Mesodermal cell (in vitro differentiated cells): Measurements from ENCODE around the gene STRAP.
"Not testable (repeated sequence)": the region's sequence is repeated elsewhere in the genome, so short reads cannot be mapped to it uniquely, and the experiment has no call there.

Experiments
- H3K27ac ChIP-seq: 2 replicates; pipeline ENCODE4 v1.7.0; 2013; ENCODE audit warnings: mild to moderate bottlenecking, low read depth, low read length, moderate library complexity; ENCODE audit not compliant: severe bottlenecking
- H3K36me3 ChIP-seq: 2 replicates; pipeline ENCODE4 v1.7.1; 2013; ENCODE audit warnings: mild to moderate bottlenecking, low read length, moderate library complexity; ENCODE audit not compliant: control insufficient read depth, insufficient read depth
- H3K4me1 ChIP-seq: one replicate; pipeline ENCODE4 v1.7.1; 2013; ENCODE audit warnings: mild to moderate bottlenecking, low read length; ENCODE audit not compliant: insufficient read depth, control insufficient read depth, poor library complexity, severe bottlenecking
- H3K4me3 ChIP-seq: 2 replicates; pipeline ENCODE4 v1.7.0; 2013; ENCODE audit warnings: low read length, control low read depth, mild to moderate bottlenecking; ENCODE audit not compliant: insufficient read depth, poor library complexity, severe bottlenecking; ENCODE audit errors: extremely low read depth
- H3K9me3 ChIP-seq: 2 replicates; pipeline ENCODE4 v1.7.1; 2013; ENCODE audit warnings: mild to moderate bottlenecking, low read length, moderate library complexity; ENCODE audit not compliant: control insufficient read depth
- WGBS, 2 experiments: methylation state at CpG; one replicate each; pipeline ENCODE4 v1.1.5; 2013; ENCODE audit warnings: missing lambda C conversion rate in 2 of 2; ENCODE audit not compliant: insufficient coverage in 2 of 2; 5-methylcytosine and 5-hydroxymethylcytosine counted together

STRAP gene

DNA sequence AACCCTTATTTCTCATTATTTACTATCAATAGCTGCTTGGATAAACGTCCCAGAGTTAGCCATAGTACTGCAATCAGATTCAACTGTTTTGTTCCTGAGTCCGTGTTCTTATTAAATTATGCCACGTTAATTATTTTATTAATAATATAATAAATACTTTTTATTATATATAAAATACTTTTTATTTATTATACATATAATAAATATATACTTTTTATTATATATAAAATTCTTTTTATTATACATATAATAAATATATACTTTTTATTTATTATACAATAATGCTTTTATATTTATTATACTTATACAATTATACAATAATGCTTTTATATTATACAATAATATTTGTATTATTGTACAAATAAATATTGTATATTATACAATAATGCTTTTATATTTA, 11.1 kb downstream of the STRAP start:
- 86 to 100% methylated on average over 1 of the region's 3 CpGs for WGBS, 2 experiments
- Histone ChIP-seq H3K36me3 (peaks cover 64% of the 10 kb centered on the region), H3K4me3 (no peak overlapping the region), H3K4me1 (no peaks in the 10 kb centered on the region), H3K27ac (no peak overlapping the region), H3K9me3 (no peaks in the 10 kb centered on the region)

DNA sequence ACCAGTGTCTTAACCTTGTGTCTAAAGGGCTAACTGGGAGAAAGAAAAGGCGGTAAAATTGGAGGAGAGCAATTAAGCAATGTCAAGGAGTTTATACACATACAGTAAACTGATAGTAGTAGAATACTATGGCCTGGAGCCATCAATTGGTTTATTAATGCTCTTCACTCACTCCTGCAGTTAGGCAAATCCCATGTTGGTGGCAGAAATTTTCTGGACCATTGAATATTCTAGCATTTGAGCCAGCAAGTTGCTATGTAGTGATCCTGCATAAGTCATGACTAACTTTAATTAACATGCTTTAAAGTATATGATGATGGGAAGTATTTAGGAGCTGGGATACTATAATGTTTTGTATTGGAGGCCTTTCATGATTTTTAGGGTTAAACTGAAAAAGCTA, 14.7 kb downstream of the STRAP start:
- H3K9me3 ChIP-seq = no peaks in the 10 kb centered on the region
- H3K27ac ChIP-seq = no peak overlapping the region
- no peaks in the 10 kb centered on the region for H3K4me1 ChIP-seq
- no CpG with 5 or more reads among the region's 1 CpG for WGBS, 2 experiments
- H3K4me3 ChIP-seq = no peak overlapping the region
- peaks cover 69% of the 10 kb centered on the region for H3K36me3 ChIP-seq

DNA sequence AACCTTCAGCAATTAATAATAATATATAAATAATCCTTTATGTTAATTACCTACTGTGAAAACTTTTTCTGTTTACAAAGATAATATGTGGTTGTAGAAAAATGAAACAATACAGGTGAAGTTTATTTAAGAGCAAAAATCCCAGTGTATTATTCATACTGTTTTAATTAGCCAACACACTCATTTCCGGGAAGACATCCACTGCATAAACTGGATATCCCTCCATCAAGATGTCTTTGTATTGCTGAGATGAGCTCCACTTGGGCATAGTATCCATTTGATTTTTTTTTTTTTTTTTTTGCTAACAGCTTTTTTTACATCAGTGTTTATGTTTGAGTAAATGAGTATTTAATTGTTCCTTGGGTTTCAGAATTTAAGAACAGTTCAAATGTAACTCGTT, 15.2 kb downstream of the STRAP start:
- Histone ChIP-seq H3K36me3 (peaks cover 75% of the 10 kb centered on the region), H3K4me1 (no peaks in the 10 kb centered on the region), H3K4me3 (no peak overlapping the region), H3K9me3 (no peaks in the 10 kb centered on the region), H3K27ac (no peak overlapping the region)
- WGBS, 2 experiments = no CpG with 5 or more reads among the region's 2 CpGs

DNA sequence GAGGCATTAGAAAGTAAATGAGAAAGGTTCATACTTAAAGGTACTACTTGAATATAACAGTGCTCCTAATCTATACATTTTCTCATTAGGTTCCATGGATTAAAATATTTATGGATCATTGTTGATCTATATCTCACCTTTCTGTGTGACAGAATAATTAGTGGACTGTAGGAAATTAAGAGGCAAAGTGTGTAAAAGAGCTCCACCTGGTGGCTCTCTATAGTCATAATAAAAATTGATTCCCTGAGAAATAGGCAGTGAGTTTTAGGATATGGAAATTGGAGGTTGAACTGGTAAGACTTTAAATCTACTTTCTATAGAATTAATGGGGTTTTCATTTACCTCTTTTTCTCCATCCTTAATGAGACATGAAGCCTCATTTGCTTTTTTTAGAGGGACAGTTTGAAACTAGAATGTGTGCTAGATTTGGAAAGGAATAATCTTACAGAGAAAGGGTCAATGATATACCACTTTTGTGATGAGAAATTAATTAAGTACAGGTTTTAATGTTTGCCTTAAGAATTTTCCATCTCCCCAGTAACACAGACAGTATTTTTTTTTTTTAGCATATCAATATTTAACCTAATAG, 17.2 kb downstream of the STRAP start:
- Histone ChIP-seq H3K36me3 (peaks cover 73% of the 10 kb centered on the region), H3K4me3 (no peak overlapping the region), H3K4me1 (no peaks in the 10 kb centered on the region), H3K9me3 (no peaks in the 10 kb centered on the region), H3K27ac (no peak overlapping the region)

DNA sequence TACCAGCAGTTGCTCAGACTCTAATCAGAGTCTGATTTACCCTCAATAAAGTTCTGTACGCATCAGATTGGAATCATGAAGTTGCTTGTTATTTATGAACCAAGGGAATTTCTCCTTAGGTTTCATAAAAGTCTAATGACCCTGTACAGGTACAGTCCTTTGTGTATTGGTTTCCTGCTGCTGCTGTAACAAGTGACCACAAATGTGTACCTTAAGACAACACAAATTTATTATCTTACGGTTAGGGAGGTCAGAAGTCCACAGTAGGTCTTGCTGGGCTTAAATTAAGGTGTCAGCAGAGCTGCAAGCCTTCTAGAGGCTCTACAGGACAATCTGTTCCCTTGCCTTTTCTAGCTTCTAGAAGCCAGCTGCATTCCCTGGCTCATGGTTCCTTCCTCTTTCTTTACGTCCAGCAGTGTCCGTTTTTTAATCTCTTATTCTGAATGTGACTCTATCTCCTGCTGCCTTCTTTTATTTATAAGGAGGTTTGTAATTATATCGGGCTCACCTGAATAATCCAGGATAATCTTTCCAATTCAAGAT, 22.3 kb downstream of the STRAP start:
- Histone ChIP-seq H3K27ac (no peak overlapping the region), H3K9me3 (no peaks in the 10 kb centered on the region), H3K36me3 (peaks cover 59% of the 10 kb centered on the region), H3K4me3 (no peak overlapping the region), H3K4me1 (no peaks in the 10 kb centered on the region)
- 100% methylated on average over 1 to 2 of the region's 5 CpGs for WGBS, 2 experiments

DNA sequence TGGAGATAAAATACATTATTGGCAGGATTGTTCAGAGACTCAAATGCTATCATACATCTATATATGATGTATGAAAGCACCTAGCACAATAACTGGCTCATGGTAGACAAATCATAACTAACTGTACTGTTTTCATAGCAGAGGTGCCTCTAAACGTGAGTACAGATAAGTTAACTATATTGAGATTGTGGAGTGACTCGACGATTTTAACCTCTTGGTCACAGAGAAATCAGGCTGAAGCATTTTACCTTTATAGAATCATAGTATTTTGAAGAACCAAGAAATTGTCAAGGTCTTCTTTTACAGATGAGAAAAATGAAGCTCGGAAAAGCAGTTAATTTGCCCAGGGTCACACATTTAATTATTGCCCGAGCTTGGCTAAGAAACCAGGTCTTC, 28.3 kb downstream of the STRAP start:
- H3K36me3 ChIP-seq = peaks cover 14% of the 10 kb centered on the region
- no peaks in the 10 kb centered on the region for H3K9me3 ChIP-seq
- no peak overlapping the region for H3K27ac ChIP-seq
- peaks cover 15% of the 10 kb centered on the region for H3K4me1 ChIP-seq
- WGBS, 2 experiments = 72 to 89% methylated on average over 2 of the region's 5 CpGs
- H3K4me3 ChIP-seq = peak overlapping the region; percentile 68

DNA sequence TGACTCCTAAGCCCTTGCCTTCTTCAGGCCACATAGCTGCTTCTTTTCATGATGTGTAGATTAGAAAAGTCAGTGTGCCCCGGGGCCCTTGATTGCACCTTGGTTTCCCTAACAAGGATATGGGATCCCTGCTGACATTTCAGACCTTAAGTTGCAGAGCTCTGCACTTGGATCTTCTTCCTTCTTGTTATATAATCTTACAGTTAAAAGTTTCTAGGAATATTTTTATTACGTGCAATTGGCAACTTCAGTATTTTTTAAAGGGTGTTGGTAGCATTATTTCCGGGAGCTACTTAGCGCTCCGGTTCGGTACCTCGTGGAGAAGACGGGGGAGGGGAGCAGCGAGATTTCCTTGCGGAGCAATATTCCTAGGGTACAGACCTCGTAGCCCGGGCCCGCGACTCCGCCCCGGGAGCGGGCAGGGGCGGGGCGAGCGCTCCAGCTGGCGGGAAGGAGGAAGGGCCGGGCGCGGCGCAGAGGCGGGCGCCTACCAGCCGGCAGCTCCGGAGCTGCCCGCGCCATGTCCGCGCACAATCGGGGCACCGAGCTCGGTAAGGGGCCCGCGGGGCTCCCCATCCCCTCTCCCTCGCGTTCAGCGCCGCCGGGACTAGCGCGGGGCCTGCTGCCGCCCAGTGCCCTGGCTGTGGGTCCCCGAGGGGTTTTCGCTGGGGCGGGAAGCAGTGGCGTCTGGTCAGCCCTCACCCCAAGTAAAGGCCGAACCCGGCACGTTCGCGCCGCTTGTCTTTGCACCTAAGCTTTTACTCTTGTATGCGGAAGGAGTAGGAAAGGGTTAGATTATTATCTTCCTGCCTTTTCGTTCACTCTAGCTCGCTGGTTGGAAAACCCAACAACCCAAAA, 28.9 kb downstream of the STRAP start, which contains the start of gene DERA:
TSS of gene DERA (plus strand) at position 469 of the 858 bp plus-strand sequence. CDS start at position 521, 52 bp downstream.
- 0% methylated on average over 35 to 36 of the region's 59 CpGs for WGBS, 2 experiments
- H3K4me3 ChIP-seq = peak within 1 kb of the TSS; percentile 68

DNA sequence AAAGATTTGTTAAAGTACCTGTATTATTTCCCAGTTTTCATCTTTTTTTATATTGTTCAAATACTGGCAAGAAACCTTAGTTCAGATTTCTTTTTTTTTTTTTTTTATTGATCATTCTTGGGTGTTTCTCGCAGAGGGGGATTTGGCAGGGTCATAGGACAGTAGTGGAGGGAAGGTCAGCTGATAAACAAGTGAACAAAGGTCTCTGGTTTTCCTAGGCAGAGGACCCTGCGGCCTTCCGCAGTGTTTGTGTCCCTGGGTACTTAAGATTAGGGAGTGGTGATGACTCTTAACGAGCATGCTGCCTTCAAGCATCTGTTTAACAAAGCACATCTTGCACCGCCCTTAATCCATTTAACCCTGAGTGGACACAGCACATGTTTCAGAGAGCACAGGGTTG, 29.7 kb downstream of the STRAP start:
- Histone ChIP-seq H3K27ac (peak overlapping the region; percentile 88), H3K4me1 (peaks cover 19% of the 10 kb centered on the region), H3K4me3 (peak overlapping the region; percentile 68)
- not testable (repeated sequence) for H3K9me3 ChIP-seq, H3K36me3 ChIP-seq
- no CpG with 5 or more reads among the region's 5 CpGs for WGBS, 2 experiments

More for the DNA sequence above, 28.9 kb downstream of the STRAP start, which contains the start of gene DERA:
- Histone ChIP-seq H3K4me1 (peaks cover 19% of the 10 kb centered on the region), H3K9me3 (no peaks in the 10 kb centered on the region), H3K27ac (peak within 1 kb of the TSS; percentile 88), H3K36me3 (peaks cover 7% of the 10 kb centered on the region)

DNA sequence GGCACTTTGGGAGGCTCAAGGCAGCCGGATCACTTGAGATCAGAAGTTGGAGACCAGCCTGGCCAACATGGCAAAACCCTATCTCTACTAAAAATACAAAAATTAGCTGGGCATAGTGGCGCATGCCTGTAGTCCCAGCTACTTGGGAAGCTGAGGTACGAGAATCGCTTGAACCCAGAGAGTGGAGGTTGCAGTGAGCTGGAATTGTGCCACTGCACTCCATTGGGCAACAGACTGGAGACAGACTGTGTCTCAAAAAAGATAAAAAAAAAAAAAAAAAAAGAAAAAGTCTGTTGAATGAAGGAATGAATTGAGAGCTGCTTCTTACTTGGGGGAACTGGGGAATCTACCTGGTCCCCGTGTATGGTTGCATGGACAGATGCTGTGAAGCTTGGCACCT, 31.9 kb downstream of the STRAP start:
- 86 to 90% methylated on average over 4 of the region's 5 CpGs for WGBS, 2 experiments
- H3K27ac ChIP-seq, H3K9me3 ChIP-seq, H3K4me3 ChIP-seq, H3K36me3 ChIP-seq: not testable (repeated sequence)
- H3K4me1 ChIP-seq = peaks cover 26% of the 10 kb centered on the region

DNA sequence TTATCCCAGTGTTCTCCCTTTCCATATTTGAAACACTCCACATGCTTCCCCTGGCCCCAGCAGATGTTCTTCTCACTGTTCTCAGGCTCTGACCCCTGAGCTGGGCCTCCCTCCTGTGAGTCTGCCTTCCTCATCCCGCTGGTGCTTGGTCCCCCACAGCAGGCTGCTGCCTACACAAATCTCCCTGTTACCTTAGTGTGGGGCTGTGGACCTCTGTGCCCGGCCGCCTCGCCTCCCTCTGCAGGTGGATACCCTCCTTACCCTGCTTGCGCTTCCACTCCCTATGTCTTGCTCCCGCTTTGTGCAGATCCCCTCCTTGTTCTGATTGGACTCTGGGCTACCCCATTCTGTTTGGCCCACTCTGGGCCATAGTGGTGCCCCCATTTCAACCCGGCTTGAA, 35.9 kb downstream of the STRAP start:
- Histone ChIP-seq H3K9me3 (no peaks in the 10 kb centered on the region), H3K4me1 (peaks cover 36% of the 10 kb centered on the region), H3K27ac (no peak overlapping the region), H3K36me3 (peaks cover 10% of the 10 kb centered on the region), H3K4me3 (no peak overlapping the region)
- WGBS, 2 experiments = 93 to 96% methylated on average over 5 to 6 of the region's 7 CpGs

DNA sequence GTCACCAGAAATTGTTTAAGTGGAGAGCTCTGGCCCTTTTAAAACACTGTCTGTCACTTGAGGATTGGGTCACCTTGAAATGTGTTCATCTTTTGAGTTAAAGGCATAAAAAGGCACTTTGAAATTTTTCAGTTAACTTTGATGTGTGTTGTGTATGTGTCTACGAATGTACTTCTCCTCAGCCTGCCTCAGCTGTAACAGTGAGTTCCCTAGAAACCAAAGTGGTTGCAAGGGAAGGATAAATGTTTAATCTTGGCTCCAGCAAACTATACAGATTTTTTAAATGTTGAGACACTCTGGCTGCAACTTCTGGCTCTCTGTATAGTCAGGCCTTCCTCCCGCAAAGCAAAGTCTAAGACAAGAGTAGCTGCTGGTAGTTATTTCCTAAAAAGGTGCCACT, 37.2 kb downstream of the STRAP start:
- Histone ChIP-seq H3K36me3 (peaks cover 10% of the 10 kb centered on the region), H3K27ac (peak overlapping the region; percentile 57), H3K4me1 (peaks cover 29% of the 10 kb centered on the region), H3K4me3 (no peak overlapping the region), H3K9me3 (no peaks in the 10 kb centered on the region)
- WGBS, 2 experiments = 100% methylated on average over 1 of the region's 2 CpGs
